NB4 (cell line): ENCODE measurements around the gene ATRX.

Experiments
- DNase-seq: peaks from one replicate; pipeline ENCODE4 v3.0.0; 2010; ENCODE audit warnings: low read depth
- H3K4me3 ChIP-seq: one replicate; pipeline ENCODE4 v1.5.1; 2011; ENCODE audit warnings: mild to moderate bottlenecking, low read depth, low read length, moderate library complexity
- CTCF ChIP-seq: IDR thresholded peaks from one replicate; pipeline ENCODE4 v1.5.1; 2012; ENCODE audit warnings: low read depth, low read length
- MYC ChIP-seq: IDR thresholded peaks from 2 replicates; pipeline ENCODE4 v1.6.1; 2011; ENCODE audit warnings: low read depth, low read length
- POLR2A ChIP-seq: IDR thresholded peaks from 2 replicates; pipeline ENCODE4 v1.6.1; 2011; ENCODE audit warnings: mild to moderate bottlenecking; ENCODE audit not compliant: insufficient read length; ENCODE audit errors: extremely low read depth
- TF ChIP-seq, protein P1 (sequence below): IDR thresholded peaks from 2 replicates; pipeline ENCODE4 v1.6.1; 2011; ENCODE audit warnings: low read depth, low read length

ATRX gene

GRCh38 chrX:77528034-77528433, 258.0 kb downstream of the ATRX start:
- TF ChIP-seq POLR2A: no peak
- TF ChIP-seq MYC: no peak
- TF ChIP-seq CTCF: no peak
- TF ChIP-seq, protein P1, sequence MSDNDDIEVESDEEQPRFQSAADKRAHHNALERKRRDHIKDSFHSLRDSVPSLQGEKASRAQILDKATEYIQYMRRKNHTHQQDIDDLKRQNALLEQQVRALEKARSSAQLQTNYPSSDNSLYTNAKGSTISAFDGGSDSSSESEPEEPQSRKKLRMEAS: no peak
- H3K4me3 ChIP-seq: no peak overlapping the region
- no peak for DNase-seq

GRCh38 chrX:77527233-77528001, 258.6 kb downstream of the ATRX start:
- no peak overlapping the region for H3K4me3 ChIP-seq
- no peak for TF ChIP-seq MYC
- TF ChIP-seq, protein P1: no peak
- TF ChIP-seq CTCF: no peak
- no peak for TF ChIP-seq POLR2A
- no peak for DNase-seq

GRCh38 chrX:77519765-77520164, 266.3 kb downstream of the ATRX start:
- H3K4me3 ChIP-seq: no peak overlapping the region
- TF ChIP-seq MYC: no peak
- TF ChIP-seq POLR2A: no peak
- no peak for TF ChIP-seq CTCF
- TF ChIP-seq, protein P1: no peak
- no peak for DNase-seq

- no peak for DNase-seq
- TF ChIP-seq CTCF (no peak), POLR2A (no peak), MYC (no peak)
- TF ChIP-seq, protein P1: no peak
- no peak overlapping the region for H3K4me3 ChIP-seq
Observed at GRCh38 chrX:77514177-77514576, 271.8 kb downstream of the ATRX start.

GRCh38 chrX:77510007-77510406, 276.0 kb downstream of the ATRX start:
- no peak overlapping the region for H3K4me3 ChIP-seq
- no peak for DNase-seq
- TF ChIP-seq, protein P1: no peak
- TF ChIP-seq POLR2A: no peak
- no peak for TF ChIP-seq MYC
- no peak for TF ChIP-seq CTCF
